ENCODE results near the gene PDE5A. TPM values are rescaled to one million over a fixed set of nuclear protein-coding genes. Genes with fewer than 3 reads are reported as not detected.

Gene PDE5A
- polyA plus RNA-seq, 3 donors, result 0.80 to 0.82 TPM; not detected in 1

GRCh38 chr4:119479180-119479808, 149.3 kb downstream of the PDE5A start:
- H3K27me3 Mint-ChIP-seq (ENCODE audit: low read depth in 3 of 3), result peaks cover 0 to 1% (median 0%) of the 10 kb centered on the region in 3 donors
- WGBS (ENCODE audit: insufficient coverage), result no CpG with 5 or more reads among the region's 2 CpGs
- DNase-seq, result no peak

DNA sequence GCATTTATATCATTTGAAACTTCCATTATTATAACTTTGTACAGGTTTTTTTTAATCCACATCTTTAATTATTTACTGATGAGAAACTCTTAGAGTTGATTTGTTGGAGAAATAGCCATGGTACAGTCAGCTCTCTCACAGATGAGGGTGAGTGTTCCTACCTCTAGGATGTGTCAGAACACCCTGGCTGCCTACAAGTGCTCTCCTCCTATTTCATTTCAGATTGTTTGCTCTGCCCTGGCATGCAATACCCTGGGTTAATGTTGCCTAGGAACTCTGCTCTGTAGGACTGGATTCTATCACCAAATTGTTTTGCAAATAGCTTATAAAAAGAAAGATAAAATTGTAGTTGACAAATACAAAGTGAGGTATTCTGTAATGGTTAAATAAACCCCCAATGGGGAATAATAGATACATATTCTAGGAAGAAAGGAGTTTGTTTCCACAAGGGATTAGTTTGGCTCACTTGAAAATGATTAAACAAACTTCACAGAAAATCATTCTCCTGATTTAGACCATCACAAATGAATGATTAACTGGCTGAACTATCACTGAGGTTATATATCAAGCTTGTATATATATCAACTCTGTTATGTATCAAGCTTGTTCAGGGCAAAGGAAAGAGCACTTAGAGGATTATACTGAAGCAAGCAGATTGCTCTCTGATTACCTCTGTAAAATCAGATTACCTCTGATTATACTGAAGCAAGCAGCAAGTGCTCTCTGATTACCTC, 150.0 kb downstream of the PDE5A start:
- intact Hi-C loops (cut with micrococcal nuclease), result no loop called here
- H4K20me1 ChIP-seq (ENCODE audit: insufficient read depth, low read length), result no peaks in the 10 kb centered on the region
- H3K27ac ChIP-seq (ENCODE audit: low read depth in 1 of 2, low read length in 2 of 2), result no peak overlapping the region
- peaks cover 21 to 88% of the 10 kb centered on the region in 2 donors for H3K36me3 ChIP-seq (replicated peaks in 1 of 2; ENCODE audit: control insufficient read depth in 1 of 2, insufficient read depth in 2 of 2, low read length in 2 of 2)
- H3K4me1 ChIP-seq (ENCODE audit: control insufficient read depth in 1 of 2, insufficient read depth in 2 of 2, low read length in 2 of 2), result no peaks in the 10 kb centered on the region
- no peak for DNase-seq
- TF ChIP-seq, protein P1, sequence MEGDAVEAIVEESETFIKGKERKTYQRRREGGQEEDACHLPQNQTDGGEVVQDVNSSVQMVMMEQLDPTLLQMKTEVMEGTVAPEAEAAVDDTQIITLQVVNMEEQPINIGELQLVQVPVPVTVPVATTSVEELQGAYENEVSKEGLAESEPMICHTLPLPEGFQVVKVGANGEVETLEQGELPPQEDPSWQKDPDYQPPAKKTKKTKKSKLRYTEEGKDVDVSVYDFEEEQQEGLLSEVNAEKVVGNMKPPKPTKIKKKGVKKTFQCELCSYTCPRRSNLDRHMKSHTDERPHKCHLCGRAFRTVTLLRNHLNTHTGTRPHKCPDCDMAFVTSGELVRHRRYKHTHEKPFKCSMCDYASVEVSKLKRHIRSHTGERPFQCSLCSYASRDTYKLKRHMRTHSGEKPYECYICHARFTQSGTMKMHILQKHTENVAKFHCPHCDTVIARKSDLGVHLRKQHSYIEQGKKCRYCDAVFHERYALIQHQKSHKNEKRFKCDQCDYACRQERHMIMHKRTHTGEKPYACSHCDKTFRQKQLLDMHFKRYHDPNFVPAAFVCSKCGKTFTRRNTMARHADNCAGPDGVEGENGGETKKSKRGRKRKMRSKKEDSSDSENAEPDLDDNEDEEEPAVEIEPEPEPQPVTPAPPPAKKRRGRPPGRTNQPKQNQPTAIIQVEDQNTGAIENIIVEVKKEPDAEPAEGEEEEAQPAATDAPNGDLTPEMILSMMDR (IDR thresholded peaks at IDR 0.05), result no peak
- H3K4me3 ChIP-seq (replicated peaks in 1 of 3; ENCODE audit: low read depth in 2 of 3, low read length in 3 of 3), result no peak overlapping the region
- H2AFZ ChIP-seq (ENCODE audit: insufficient read depth, low read depth, low read length, poor library complexity, severe bottlenecking), result no peak overlapping the region
- H3K36me3 Mint-ChIP-seq, result peaks cover 47 to 66% of the 10 kb centered on the region in 2 donors
- peaks cover 0 to 22% (median 9%) of the 10 kb centered on the region in 7 donors for H3K9me3 Mint-ChIP-seq
- H3K4me1 Mint-ChIP-seq, result no peaks in the 10 kb centered on the region
- H3K9me3 ChIP-seq (replicated peaks in 1 of 2; ENCODE audit: control insufficient read depth in 1 of 2, insufficient read depth in 1 of 2, low read length in 2 of 2), result peaks cover 0 to 5% of the 10 kb centered on the region in 2 donors
- H3K4me2 ChIP-seq (replicated peaks; ENCODE audit: extremely low read depth, low read length, poor library complexity, severe bottlenecking), result no peak overlapping the region
- H3K27me3 Mint-ChIP-seq (ENCODE audit: low read depth in 3 of 3), result peaks cover 0 to 1% (median 0%) of the 10 kb centered on the region in 3 donors
- no peak overlapping the region for H3K4me3 Mint-ChIP-seq
- H3K9ac ChIP-seq (ENCODE audit: insufficient read depth, low read length, poor library complexity, severe bottlenecking), result no peak overlapping the region
- no peaks in the 10 kb centered on the region for H3K79me2 ChIP-seq (ENCODE audit: insufficient read depth, low read length)
- H3K27ac Mint-ChIP-seq, result no peak overlapping the region
- H3K27me3 ChIP-seq (ENCODE audit: control insufficient read depth in 2 of 2, insufficient read depth in 2 of 2, low read length in 2 of 2), result no peaks in the 10 kb centered on the region

More at GRCh38 chr4:119479180-119479808, 149.3 kb downstream of the PDE5A start:
- TF ChIP-seq, protein P1 (IDR thresholded peaks at IDR 0.05), result no peak
- intact Hi-C loops (cut with micrococcal nuclease), result no loop called here
- Mint-ChIP-seq H3K4me1 (no peaks in the 10 kb centered on the region), H3K4me3 (no peak overlapping the region), H3K36me3 (peaks cover 46 to 67% of the 10 kb centered on the region in 2 donors), H3K9me3 (peaks cover 3 to 26% (median 11%) of the 10 kb centered on the region in 7 donors), H3K27ac (no peak overlapping the region)
- Histone ChIP-seq H3K79me2 (ENCODE audit: insufficient read depth, low read length) (no peaks in the 10 kb centered on the region), H3K4me2 (replicated peaks; ENCODE audit: extremely low read depth, low read length, poor library complexity, severe bottlenecking) (no peak overlapping the region), H3K27ac (ENCODE audit: low read depth in 1 of 2, low read length in 2 of 2) (no peak overlapping the region), H3K9ac (ENCODE audit: insufficient read depth, low read length, poor library complexity, severe bottlenecking) (no peak overlapping the region), H3K4me3 (replicated peaks in 1 of 3; ENCODE audit: low read depth in 2 of 3, low read length in 3 of 3) (no peak overlapping the region), H3K4me1 (ENCODE audit: control insufficient read depth in 1 of 2, insufficient read depth in 2 of 2, low read length in 2 of 2) (no peaks in the 10 kb centered on the region), H3K27me3 (ENCODE audit: control insufficient read depth in 2 of 2, insufficient read depth in 2 of 2, low read length in 2 of 2) (no peaks in the 10 kb centered on the region), H3K9me3 (replicated peaks in 1 of 2; ENCODE audit: control insufficient read depth in 1 of 2, insufficient read depth in 1 of 2, low read length in 2 of 2) (peaks cover 0 to 5% of the 10 kb centered on the region in 2 donors), H2AFZ (ENCODE audit: insufficient read depth, low read depth, low read length, poor library complexity, severe bottlenecking) (no peak overlapping the region), H3K36me3 (replicated peaks in 1 of 2; ENCODE audit: control insufficient read depth in 1 of 2, insufficient read depth in 2 of 2, low read length in 2 of 2) (peaks cover 21 to 83% of the 10 kb centered on the region in 2 donors), H4K20me1 (ENCODE audit: insufficient read depth, low read length) (no peaks in the 10 kb centered on the region)

All from CD14-positive monocyte (primary cell).